Measurements from ENCODE around the gene WNT9B. TPM values are rescaled to one million over a fixed set of nuclear protein-coding genes. Genes with fewer than 3 reads are reported as not detected.

Gene WNT9B, protein sequence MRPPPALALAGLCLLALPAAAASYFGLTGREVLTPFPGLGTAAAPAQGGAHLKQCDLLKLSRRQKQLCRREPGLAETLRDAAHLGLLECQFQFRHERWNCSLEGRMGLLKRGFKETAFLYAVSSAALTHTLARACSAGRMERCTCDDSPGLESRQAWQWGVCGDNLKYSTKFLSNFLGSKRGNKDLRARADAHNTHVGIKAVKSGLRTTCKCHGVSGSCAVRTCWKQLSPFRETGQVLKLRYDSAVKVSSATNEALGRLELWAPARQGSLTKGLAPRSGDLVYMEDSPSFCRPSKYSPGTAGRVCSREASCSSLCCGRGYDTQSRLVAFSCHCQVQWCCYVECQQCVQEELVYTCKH
- not detected in 2 replicates for total RNA-seq

DNA sequence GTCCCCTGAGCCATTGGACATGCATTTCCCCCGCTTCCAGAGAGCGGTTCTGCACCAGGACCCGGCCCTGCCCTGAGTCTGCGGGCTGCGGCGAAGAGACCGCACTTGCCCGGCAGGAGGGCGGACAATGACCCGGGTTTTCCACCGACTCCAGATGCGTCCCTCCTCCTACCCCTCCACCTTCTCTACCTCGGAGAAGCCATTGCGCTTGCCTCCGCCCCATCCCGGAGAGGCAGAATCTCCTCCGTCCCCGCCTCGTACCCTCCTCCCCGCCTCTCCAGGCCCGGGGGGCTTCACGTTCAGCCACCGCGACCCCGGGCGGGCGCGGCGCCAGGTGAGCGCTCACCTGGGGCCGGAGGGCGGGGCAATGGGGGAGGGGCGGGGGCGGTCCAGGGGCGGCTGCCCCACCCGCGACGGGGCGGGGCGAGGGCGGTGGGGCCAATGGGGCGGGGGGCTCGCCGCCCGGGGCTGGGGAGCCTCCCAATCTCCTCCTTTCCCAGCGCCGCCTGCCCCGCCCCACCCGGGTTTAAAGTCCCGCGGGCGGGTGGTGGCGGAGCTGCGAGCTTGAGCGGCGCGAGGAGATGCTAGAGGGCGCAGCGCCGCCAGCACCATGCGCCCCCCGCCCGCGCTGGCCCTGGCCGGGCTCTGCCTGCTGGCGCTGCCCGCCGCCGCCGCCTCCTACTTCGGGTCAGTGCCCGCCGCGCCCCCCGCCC, at the start of gene WNT9B:
WNT9B (plus strand) TSS at position 555 of the 713 bp plus-strand sequence; CDS start at position 611, 56 bp downstream.

DNA sequence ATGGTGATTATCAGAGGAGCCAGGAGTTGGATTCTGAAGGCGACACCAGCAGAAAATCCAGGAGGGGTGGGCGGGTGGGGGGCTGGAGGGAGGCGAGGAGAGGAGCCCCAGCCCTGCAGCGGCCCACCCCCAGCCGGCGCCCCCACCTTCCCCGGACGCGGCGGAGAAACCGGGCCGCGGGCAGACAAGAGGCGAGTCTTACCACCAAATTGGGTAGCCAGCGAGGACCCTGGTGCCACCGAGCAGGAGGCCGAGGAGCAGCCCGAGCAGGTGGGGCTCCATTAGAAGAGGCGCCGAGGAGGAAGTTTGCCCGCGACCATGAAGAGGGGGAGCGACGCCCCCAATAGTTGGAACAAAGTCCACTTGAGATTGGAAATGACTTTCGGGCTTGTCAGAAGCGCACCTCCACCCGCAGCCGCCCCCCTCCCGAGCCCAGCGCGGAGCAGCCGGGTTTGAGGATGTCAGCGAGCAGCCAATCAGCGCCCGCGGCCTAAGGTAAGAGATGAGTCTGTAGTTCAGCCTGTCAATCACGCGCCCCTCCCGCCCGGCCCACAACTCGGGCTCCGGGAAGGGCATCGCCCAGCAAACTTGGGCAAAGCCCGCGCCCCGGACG, 33.0 kb upstream of the WNT9B start, which contains the start of gene WNT3:
WNT3 (minus strand) TSS at position 377 of the 613 bp plus-strand sequence; CDS start at position 282, 95 bp downstream.

DNA sequence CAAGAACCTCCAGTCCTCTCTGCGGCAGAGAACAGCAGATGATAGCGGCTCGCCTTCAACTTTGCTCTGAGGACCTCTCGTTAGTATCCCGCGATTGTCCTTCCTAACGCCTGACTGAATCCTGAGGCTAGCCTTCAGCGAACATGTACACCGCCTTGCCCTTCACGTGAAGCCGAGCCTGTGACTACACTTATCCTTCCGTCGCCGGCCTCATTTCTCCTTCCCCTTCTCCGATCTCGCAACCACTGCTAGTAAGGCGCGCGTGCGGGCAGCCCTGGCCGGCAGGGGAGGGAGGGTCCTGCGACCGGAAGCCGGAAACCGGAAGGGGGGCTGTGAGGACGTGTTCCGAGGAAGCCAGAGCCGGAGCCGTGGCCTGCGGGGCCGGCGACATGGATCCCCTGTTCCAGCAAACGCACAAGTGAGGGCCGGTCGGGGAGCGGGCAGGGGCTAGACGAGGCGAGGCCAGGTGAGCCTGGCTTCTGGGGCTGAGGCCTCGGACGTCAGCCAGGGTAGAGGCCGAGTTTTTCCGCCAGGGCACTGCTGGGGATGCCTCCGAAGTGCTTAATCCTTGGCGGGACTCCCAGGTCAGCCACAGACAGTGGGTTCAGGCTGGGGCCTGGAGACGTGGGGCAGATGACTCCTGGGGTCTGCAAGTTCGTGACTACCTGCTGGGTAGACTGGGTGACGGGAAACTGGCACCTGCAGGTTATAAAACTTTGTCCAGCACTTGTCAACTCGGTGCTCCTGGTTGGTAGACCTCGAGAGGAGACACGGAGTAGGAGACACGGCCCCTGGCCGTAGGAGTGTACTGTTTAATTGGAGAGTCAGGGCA, 71.6 kb downstream of the WNT9B start, which contains the start of gene GOSR2:
GOSR2 (plus strand) TSS at position 357 of the 832 bp plus-strand sequence; CDS start at position 390, 33 bp downstream.

Other genes starting within 250 kb of the WNT9B start
- gene WNT3, start 32.9 kb upstream of the WNT9B start, total RNA-seq, result 0.97 and 1.1 TPM in 2 replicates
- 30.6 and 53.7 TPM in 2 replicates for gene GOSR2, start 71.6 kb downstream of the WNT9B start, total RNA-seq
- gene RPRML, start 127.7 kb downstream of the WNT9B start, total RNA-seq, result 0.65 TPM in 1 of 2 replicates, not detected in the other